Ishikawa (cell line): ENCODE data around the gene LDAH.

Experiments
- CREB1 ChIP-seq: IDR thresholded peaks from 2 replicates; pipeline ENCODE4 v1.6.1; 2012; ENCODE audit warnings: low read depth
- EGR1 ChIP-seq: IDR thresholded peaks from 2 replicates; pipeline ENCODE4 v1.6.1; 2012
- EP300 ChIP-seq: IDR thresholded peaks from 2 replicates; pipeline ENCODE4 v1.6.1; 2012; ENCODE audit warnings: borderline replicate concordance
- MAX ChIP-seq: IDR thresholded peaks from 2 replicates; pipeline ENCODE4 v1.6.1; 2012
- RAD21 ChIP-seq: IDR thresholded peaks from 2 replicates; pipeline ENCODE4 v1.6.1; 2012; ENCODE audit warnings: low read depth
- TAF1 ChIP-seq: IDR thresholded peaks from 2 replicates; pipeline ENCODE4 v1.6.1; 2012; ENCODE audit warnings: low read depth, mild to moderate bottlenecking

- TF ChIP-seq CREB1, result no peak
- TF ChIP-seq EP300, result no peak
- TF ChIP-seq TAF1, result no peak
- no peak for TF ChIP-seq RAD21
- TF ChIP-seq EGR1, result no peak
- TF ChIP-seq MAX, result no peak
Observed at GRCh38 chr2:20691076-20691734, 131.7 kb downstream of the LDAH start.
